ENCODE data around the gene ZNF784. TPM values are rescaled to one million over a fixed set of nuclear protein-coding genes. Genes with fewer than 3 reads are reported as not detected.

ZNF784 gene
- total and polyA plus RNA-seq, 2 of the 13 experiments (the other 11 are each of a cell fraction or from before 2014, with no cell fraction given), result 4.1 to 4.2 TPM

DNA sequence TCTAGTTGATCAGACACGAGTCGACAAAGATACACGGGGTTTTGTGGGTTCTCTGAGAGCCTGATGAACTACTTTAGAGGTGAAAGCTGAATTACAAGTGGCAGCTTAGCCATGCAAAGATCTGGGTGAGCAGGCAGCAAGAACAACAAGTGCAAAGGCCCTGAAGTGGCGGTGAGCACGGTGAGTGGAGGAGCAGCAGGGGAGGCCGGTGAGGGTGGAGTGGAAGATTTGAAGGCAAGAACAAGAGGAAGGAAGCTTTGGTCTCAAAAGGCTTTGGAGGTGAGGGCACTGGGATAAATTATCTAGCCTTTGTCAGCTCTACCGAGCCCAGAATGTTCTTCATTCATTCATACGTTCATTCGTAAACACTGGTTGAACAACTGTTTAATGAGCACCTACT is 17.5 kb downstream of the ZNF784 start:
- Histone ChIP-seq H3K79me2 (ENCODE audit: insufficient read depth, low read length) (peaks cover 15% of the 10 kb centered on the region), H4K20me1 (ENCODE audit: insufficient read depth, low read length) (no peaks in the 10 kb centered on the region), H2AFZ (ENCODE audit: low read length) (no peak overlapping the region), H3K4me2 (ENCODE audit: low read depth, low read length) (peak overlapping the region; percentile 95), H3K27ac (ENCODE audit: extremely low read length, insufficient read depth, low read length) (peak overlapping the region; percentile 7), H3K4me1 (ENCODE audit: insufficient read depth, low read length) (peaks cover 38% of the 10 kb centered on the region), H3K9ac (ENCODE audit: insufficient read depth, low read depth, low read length) (peak overlapping the region; percentile 84), H3K4me3 (replicated peaks in 1 of 3; ENCODE audit: insufficient read depth in 1 of 3, low read depth in 2 of 3, low read length in 3 of 3) (peak overlapping the region in 2 of 3 experiments; percentile 81 to 85; a peak in 4 of 6 replicates), H3K9me3 (ENCODE audit: low read length) (no peaks in the 10 kb centered on the region), H3K36me3 (replicated peaks in 1 of 2; ENCODE audit: control insufficient read depth in 1 of 2, insufficient read depth in 2 of 2, low read length in 2 of 2) (peaks cover 0 to 2% of the 10 kb centered on the region in 2 experiments; a peak in 1 of 5 replicates), H3K27me3 (ENCODE audit: control insufficient read depth in 1 of 2, insufficient read depth in 2 of 2, low read length in 2 of 2) (no peaks in the 10 kb centered on the region; a peak in 1 of 5 replicates)
- CTCF ChIA-PET (ENCODE audit: low intra/inter-chr PET ratio, low total read pairs), result interaction anchor here (3.0 kb wide), 1 partner anchor 90 kb away, joined by 25 read pairs; no protein-coding TSS in a partner anchor
- in situ Hi-C loops (cut with HindIII; ENCODE audit: extremely low pct_ligation_motif_present, low pct_unique_long_range_greater_than_20kb) (loop anchor here (5.0 kb wide), 1 partner anchor 90 kb away; no protein-coding TSS in a partner anchor), intact Hi-C loops (cut with micrococcal nuclease; ENCODE audit: unreplicated experiment) (loop anchor here (1.0 to 10.0 kb wide), 2 partner anchors 52 to 90 kb away; no protein-coding TSS in a partner anchor)
- ATAC-seq (no peak), FAIRE-seq (no peak), DNase-seq (ENCODE audit: low spot score) (no peak)
- POLR2A ChIA-PET, result interaction anchor here (0.8 to 2.8 kb wide), 9 partner anchors 17 to 348 kb away, joined by 3 to 23 read pairs (median 5); partner anchors contain the start of genes PPP6R1, ZNF628 and ZNF784
- BruUV-seq (replicated peaks), result TSS peak; percentile 36
- WGBS (ENCODE audit: low lambda C conversion rate), result 81% methylated on average over 9 of the region's 9 CpGs
- TF ChIP-seq JARID2 (CRISPR knock-in tag; IDR thresholded peaks at IDR 0.05; ENCODE audit: insufficient replicate concordance), result no peak
- no peak for TF ChIP-seq SAP130 (CRISPR knock-in tag; IDR thresholded peaks at IDR 0.05; ENCODE audit: low read depth)
- TF ChIP-seq, protein P1, sequence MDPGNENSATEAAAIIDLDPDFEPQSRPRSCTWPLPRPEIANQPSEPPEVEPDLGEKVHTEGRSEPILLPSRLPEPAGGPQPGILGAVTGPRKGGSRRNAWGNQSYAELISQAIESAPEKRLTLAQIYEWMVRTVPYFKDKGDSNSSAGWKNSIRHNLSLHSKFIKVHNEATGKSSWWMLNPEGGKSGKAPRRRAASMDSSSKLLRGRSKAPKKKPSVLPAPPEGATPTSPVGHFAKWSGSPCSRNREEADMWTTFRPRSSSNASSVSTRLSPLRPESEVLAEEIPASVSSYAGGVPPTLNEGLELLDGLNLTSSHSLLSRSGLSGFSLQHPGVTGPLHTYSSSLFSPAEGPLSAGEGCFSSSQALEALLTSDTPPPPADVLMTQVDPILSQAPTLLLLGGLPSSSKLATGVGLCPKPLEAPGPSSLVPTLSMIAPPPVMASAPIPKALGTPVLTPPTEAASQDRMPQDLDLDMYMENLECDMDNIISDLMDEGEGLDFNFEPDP (CRISPR knock-in tag; conservative IDR thresholded peaks at IDR 0.05), result no peak
- TF ChIP-seq, protein P2, sequence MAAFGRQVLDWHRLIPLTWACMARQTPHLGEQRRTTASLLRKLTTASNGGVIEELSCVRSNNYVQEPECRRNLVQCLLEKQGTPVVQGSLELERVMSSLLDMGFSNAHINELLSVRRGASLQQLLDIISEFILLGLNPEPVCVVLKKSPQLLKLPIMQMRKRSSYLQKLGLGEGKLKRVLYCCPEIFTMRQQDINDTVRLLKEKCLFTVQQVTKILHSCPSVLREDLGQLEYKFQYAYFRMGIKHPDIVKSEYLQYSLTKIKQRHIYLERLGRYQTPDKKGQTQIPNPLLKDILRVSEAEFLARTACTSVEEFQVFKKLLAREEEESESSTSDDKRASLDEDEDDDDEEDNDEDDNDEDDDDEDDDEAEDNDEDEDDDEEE (CRISPR knock-in tag; IDR thresholded peaks at IDR 0.05), result no peak
- no peak for TF ChIP-seq ZNF282 (IDR thresholded peaks at IDR 0.05; ENCODE audit: partially characterized antibody)
- no peak for TF ChIP-seq ZNF788 (CRISPR knock-in tag; IDR thresholded peaks at IDR 0.05; ENCODE audit: borderline replicate concordance)
- no peak for TF ChIP-seq ZNF775 (CRISPR knock-in tag; IDR thresholded peaks at IDR 0.05; ENCODE audit: borderline replicate concordance)
- TF ChIP-seq SPEN (CRISPR knock-in tag; IDR thresholded peaks at IDR 0.05; ENCODE audit: low read depth), result no peak
- no peak for TF ChIP-seq ZNF543 (CRISPR knock-in tag; IDR thresholded peaks at IDR 0.05)
- TF ChIP-seq ZNF264 (CRISPR knock-in tag; IDR thresholded peaks at IDR 0.05), result no peak
- TF ChIP-seq PHB2 (IDR thresholded peaks at IDR 0.05; ENCODE audit: partially characterized antibody), result no peak
- no peak for TF ChIP-seq ZNF143 (CRISPR knock-in tag; IDR thresholded peaks at IDR 0.05)
- TF ChIP-seq, protein P3, sequence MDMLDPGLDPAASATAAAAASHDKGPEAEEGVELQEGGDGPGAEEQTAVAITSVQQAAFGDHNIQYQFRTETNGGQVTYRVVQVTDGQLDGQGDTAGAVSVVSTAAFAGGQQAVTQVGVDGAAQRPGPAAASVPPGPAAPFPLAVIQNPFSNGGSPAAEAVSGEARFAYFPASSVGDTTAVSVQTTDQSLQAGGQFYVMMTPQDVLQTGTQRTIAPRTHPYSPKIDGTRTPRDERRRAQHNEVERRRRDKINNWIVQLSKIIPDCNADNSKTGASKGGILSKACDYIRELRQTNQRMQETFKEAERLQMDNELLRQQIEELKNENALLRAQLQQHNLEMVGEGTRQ (IDR thresholded peaks at IDR 0.05; ENCODE audit: low read depth, low read length), result no peak
- TF ChIP-seq, protein P3 (CRISPR knock-in tag; IDR thresholded peaks at IDR 0.05; ENCODE audit: borderline replicate concordance), result no peak
- TF ChIP-seq, protein P4, sequence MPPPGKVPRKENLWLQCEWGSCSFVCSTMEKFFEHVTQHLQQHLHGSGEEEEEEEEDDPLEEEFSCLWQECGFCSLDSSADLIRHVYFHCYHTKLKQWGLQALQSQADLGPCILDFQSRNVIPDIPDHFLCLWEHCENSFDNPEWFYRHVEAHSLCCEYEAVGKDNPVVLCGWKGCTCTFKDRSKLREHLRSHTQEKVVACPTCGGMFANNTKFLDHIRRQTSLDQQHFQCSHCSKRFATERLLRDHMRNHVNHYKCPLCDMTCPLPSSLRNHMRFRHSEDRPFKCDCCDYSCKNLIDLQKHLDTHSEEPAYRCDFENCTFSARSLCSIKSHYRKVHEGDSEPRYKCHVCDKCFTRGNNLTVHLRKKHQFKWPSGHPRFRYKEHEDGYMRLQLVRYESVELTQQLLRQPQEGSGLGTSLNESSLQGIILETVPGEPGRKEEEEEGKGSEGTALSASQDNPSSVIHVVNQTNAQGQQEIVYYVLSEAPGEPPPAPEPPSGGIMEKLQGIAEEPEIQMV (CRISPR knock-in tag; IDR thresholded peaks at IDR 0.05; ENCODE audit: low read depth), result no peak
- TF ChIP-seq, protein P5, sequence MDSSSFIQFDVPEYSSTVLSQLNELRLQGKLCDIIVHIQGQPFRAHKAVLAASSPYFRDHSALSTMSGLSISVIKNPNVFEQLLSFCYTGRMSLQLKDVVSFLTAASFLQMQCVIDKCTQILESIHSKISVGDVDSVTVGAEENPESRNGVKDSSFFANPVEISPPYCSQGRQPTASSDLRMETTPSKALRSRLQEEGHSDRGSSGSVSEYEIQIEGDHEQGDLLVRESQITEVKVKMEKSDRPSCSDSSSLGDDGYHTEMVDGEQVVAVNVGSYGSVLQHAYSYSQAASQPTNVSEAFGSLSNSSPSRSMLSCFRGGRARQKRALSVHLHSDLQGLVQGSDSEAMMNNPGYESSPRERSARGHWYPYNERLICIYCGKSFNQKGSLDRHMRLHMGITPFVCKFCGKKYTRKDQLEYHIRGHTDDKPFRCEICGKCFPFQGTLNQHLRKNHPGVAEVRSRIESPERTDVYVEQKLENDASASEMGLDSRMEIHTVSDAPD (CRISPR knock-in tag; IDR thresholded peaks at IDR 0.05), result no peak
- TF ChIP-seq TCF12 (IDR thresholded peaks at IDR 0.05), result no peak
- TF ChIP-seq TCF12 (CRISPR knock-in tag; IDR thresholded peaks at IDR 0.05), result no peak

Measured in HepG2 (cell line).